HL-60 (cell line): ENCODE results near the gene CRIP2.

Experiments used
- CTCF ChIP-seq: IDR thresholded peaks from one replicate; pipeline ENCODE4 v1.5.1; 2011; ENCODE audit warnings: low read length, control low read depth, inconsistent platforms; ENCODE audit not compliant: insufficient read depth
- POLR2AphosphoS5 ChIP-seq: IDR thresholded peaks from 2 replicates; pipeline ENCODE4 v1.6.1; 2012; ENCODE audit warnings: low read depth

- TF ChIP-seq POLR2AphosphoS5 (no peak), CTCF (no peak)
Measured at GRCh38 chr14:105449276-105450122, 25.1 kb upstream of the CRIP2 start.
